CD4-positive, alpha-beta T cell treated with Interleukin-4 for 4 hours (primary cell): ENCODE results near the gene TERB2.
"Not testable (repeated sequence)": the region's sequence is repeated elsewhere in the genome, so short reads cannot be mapped to it uniquely, and the experiment has no call there.

ENCODE experiments used
- DNase-seq: peaks from one replicate; pipeline ENCODE4 v3.0.0-alpha.2; 2020

TERB2 gene, protein sequence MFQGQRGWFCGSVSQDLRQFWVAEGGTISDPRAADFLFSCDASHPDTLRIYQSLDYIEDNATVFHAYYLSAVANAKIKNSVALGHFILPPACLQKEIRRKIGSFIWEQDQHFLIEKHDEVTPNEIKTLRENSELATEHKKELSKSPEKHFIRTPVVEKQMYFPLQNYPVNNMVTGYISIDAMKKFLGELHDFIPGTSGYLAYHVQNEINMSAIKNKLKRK

DNA sequence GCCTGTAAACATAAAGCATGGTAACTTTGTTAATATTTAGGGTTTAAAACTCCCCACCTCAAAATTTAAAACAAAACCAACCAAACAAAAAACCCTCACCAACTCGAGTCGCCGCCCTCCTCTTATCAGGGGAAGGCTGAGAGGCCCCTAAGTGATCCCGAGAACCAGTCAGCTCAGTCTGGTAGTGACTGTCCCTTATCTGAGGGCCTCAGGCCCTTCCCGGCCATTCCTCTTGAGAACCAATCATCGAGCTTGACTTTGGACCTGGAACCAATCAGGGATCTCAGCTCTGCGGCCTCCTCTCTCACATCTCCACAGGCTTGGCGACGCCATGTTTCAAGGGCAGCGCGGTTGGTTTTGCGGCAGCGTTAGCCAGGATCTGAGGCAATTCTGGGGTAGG is at the start of gene TERB2:
TSS of gene TERB2 (plus strand) at position 300 of the 400 bp plus-strand sequence. CDS start at position 332, 32 bp downstream.
- no peak for DNase-seq

DNA sequence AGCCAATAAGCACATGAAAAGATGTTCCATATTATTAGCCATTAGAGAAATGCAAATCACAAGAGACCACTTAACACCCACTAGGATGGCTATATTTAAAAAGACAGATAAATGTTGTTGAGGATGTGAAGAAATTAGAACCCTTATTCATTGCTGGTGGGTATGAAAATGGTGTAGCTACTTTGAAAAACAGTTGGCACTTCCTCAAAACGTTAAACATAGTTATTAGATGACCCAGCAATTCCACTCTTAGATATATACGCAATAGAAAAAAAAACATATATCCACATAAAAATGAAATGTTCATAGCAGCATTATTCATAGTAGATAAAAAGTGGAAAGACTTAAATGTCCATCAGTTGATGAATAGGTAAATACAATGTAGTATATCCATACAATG is 47.1 kb upstream of the TERB2 start:
- DNase-seq, result no peak

DNA sequence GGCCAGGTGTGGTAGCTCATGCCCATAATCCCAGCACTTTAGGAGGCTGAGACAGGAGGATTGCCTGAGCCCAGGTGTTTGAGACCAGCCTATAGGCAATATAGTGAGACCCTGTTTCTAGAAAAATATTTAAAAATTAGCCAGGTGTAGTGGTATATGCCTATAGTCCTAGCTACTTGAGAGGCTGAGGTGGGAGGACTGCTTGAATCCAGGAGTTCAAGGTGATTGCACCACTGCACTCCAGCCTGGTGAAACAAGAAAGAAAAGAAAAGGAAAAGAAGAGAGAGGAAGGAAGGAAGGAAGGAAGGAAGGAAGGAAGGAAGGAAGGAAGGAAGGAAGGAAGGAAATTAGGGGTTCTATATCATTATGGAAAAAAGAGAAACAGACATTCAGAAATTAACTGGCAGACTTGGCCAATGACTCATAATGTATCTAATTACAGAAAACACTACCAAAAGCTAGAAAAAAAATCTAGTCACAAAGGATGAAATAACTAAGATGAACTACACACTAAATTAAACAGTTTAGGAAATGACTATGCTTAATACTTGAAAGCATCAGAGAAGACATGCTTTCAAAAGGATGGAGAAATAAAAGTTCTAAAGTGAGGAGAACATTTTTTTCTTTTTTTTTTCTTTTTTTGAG is 45.4 kb upstream of the TERB2 start:
- DNase-seq, result no peak

DNA sequence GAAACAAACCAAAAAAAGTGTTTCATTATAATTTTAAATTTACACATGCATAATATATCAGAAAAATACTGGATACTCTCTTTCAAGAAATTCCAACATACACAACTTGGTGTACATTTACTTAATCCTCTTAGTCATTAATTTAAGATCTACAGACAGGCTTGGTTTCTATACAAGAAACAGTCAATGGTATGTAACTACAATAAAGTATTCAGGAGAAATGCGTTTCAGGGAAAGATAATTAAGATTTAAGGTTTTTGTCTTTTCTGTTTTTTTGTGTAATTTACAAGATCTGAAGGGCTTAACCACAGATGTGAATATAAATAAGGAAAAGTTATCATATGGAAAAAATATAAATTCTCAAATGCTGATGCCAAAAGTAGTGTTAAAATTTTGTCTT is 44.3 kb upstream of the TERB2 start:
- DNase-seq, result not testable (repeated sequence)

DNA sequence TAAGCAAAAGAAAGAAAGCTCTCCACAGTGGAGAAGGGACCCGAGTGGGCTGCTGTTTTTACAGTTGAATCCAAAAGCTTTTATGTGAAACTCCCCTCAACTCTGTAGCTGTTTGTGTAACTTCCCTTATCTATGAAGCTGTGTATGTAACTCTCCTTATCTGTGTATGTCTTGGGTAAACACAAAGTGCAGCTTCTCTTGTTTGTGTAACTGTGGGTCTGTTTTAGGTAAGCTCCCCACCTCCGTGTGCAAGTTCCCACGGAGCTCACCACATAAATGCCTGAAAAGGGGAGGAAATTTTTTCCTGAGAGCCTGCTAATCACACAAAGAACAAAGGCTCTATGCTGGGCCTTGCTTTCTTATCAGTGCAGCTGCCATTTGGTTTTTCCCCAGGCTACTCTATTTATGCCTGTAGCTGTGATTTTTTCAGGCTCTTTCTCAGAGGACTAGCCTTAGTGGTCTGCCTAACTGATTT is 43.5 kb upstream of the TERB2 start:
- DNase-seq, result not testable (repeated sequence)

DNA sequence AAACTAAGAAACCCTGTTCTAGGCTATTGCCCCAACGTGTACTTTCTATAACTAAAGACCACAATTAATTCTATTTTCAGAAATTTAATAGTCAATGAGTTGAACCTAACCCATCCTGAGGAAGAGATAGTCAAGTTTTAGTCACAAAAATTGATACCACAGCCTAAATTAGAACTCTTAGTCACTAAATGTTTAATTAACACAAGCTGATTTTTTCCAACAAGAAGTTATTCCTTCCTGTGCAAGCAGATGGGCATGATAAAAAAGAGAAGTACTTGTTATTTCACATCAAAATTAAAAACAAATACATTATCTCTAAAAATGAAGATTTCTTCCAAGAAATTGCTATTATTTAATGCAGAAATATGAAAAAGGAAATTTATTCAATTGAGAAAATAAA is 38.4 kb upstream of the TERB2 start:
- DNase-seq, result no peak

DNA sequence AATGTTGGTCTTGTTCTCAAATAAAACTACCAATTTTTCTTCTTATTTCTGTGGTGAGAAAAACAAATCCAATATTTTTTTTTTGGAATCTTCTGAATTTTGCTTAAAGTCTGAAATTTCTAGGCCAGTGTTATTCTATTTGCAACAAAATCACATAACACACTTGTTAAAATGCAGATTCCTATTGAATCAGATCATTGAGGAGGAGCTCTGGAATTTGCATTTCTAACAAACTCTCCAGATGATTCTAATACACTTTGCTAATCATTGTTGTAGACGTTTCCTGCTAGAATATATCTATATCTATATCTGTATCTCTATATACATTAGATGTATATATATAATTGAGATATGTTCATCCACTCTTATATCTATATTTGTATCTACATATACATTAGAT is 27.8 kb upstream of the TERB2 start:
- not testable (repeated sequence) for DNase-seq

DNA sequence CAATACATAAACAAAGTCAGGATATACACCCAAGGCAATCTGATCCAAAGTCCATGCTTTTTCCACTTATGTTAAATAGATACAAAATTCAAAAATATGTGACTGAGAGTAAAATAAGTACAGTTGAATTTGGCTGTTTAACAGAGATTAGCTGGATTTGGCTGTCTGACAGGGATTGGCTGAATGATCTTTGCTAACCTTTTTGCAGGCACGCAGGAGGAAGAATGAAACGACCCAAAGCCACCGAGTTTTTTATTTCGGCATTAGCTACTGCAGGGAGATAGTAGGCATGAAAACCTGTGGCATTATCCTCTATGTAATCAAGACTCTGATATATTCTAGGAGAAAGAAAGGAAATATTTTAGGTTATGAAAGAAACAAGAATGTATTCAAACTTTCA is 26.2 kb upstream of the TERB2 start:
- DNase-seq, result not testable (repeated sequence)

DNA sequence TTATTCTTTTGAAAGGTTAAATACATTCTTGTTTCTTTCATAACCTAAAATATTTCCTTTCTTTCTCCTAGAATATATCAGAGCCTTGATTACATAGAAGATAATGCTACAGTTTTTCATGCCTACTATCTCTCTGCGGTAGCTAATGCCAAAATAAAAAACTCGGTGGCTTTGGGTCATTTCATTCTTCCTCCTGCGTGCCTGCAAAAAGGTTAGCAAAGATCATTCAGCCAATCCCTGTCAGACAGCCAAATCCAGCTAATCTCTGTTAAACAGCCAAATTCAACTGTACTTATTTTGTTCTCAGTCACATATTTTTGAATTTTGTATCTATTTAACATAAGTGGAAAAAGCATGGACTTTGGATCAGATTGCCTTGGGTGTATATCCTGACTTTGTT is 1.8 kb downstream of the TERB2 start:
- DNase-seq, result not testable (repeated sequence)

DNA sequence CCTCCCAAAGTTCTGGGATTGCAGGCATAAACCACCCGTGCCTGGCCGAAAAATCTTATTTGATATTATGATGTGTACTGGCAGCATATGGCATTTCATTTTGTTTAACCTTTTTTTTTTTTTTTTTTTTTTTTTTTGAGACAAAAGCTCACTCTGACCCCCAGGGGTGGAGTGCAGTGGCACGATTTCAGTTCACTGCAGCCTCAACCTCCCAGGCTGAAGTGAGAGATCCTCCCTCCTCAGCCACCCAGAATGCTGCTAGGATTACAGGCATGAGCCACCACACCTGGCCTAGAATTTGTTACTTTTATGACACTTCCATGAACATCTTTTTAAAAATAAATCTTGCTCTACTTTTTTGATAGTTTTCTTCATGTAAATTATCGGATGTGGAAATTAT is 12.0 kb downstream of the TERB2 start:
- no peak for DNase-seq

DNA sequence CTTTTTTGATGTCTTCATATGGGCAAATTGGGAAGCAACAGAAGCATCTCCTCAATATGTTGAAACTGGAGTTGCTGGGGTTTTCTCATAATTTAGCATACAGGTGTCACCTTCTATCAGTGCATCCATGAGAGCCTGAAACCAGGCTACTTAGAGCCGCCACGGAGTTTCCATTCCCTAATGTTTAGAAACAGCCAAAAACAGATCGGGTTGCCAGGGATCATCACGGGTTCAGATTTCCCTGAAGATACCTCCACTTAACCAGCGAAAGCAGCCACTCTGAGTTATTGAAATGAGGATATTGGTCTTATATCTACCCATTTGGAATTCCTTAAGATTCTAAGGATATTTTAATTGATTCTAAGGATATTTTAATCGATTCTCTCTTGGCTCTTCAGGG is 14.5 kb downstream of the TERB2 start:
- DNase-seq, result no peak

DNA sequence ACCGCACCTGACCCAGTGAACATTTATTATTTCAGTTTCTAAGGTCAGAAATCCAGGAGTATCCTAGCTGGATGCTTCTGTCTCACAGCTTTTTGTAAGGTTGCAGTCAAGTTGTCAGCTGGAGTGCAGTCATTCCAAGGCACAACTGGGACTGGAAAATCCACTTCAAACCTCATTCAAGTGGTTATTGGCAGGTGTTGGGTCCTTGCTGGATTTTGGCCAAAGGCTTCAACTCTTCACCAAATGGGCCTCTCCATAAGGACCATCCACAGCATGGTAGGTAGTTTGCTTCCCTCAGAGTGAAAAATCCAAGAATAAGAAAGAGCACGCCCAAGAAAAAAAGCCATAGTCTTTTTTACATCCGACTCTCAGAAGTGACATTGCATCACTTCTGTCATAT is 19.7 kb downstream of the TERB2 start:
- not testable (repeated sequence) for DNase-seq

DNA sequence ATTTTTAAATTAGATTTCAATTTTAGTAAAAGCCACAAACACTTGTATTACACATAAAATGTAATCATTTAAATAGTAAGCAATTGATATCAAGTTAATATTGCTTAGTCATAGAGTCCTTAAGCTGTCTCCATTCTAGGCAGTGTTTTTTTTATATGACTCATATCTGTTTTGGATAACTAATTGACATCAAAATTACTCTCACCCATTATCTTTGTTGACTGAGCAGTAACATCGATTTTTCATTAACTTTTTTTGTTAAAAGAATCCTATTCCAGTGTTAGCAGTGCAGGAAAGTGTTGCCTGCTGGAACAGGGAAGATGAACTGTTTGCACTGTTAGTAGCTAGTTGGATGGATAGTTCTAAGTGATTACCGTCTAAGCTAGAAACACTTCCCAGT is 21.3 kb downstream of the TERB2 start:
- DNase-seq, result not testable (repeated sequence)

DNA sequence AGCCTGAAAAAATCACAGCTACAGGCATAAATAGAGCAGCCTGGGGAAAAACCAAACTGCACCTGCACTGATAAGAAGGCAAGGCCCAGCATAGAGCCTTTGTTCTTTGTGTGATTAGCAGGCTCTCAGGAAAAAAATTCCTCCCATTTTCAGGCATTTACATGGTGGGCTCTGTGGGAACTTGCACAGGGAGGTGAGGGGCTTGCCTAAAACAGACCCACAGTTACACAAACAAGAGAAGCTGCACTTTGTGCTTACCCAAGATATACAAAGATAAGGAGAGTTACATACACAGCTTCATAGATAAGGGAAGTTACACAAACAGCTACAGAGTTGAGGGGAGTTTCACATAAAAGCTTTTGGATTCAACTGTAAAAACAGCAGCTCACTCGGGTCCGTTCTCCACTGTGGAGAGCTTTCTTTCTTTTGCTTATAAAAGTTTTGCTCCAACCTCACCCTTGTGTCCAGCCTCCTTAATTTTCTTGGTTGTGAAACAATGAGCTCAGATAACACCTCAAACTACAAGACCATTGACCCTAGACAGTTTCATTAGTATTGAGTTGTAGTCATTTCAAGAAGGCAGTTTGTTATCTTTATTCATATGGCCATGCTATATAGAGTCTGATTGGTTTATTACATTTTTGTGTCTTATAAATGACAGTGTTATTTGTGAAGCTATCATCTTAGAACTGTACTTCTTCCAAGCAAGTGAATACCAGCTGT is 23.3 kb downstream of the TERB2 start:
- not testable (repeated sequence) for DNase-seq

DNA sequence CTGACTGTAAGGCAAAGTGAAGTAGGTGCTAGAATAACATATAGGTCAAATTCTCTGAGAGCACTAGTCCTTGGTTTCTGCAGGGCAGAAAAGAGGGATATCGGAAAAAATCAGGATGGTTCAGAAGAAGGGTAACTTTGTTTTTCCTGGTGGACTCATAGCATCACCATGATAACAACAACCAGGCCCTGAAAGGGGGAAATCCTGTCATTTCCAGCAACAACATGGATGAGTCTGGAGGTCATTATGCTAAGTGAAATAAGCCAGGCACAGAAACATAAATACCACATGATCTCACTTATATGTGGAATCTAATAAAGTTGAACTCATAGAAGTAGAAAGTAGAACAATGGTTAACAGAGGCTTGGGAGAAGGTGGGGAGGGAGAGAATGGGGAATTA is 27.7 kb downstream of the TERB2 start:
- DNase-seq, result not testable (repeated sequence)

DNA sequence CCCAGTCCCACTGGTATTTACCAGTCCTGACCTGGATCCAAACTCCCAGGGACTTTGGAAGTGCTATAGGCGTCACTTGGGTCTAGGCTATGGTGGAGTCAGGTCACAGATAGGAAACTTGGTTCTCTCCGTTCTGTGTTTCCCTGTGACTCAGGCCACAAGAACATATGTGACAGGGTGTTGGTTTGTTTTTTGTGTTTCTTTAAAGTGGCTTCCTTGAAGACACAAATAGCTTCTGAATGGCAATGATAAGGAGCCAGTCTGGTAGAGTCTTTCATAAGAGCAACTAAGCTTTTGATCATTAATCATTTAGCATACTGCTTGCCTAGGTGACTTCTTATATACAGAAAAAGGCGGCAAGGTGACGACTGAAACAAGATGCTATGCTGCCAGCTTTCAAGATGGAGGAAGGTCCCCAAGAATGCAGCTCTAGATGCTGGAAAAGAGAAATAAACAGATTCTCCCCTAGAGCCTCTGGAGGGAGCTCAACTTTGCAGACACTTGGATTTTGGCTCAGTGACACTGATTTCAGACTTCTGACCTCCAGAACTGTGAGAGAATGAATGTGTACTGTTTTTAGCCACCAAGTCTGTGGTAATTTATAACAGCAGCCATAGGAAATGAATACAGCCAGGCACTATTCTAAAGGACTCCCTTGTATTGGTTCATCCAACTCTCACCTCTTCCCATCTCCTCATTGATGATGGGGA is 30.0 kb downstream of the TERB2 start:
- DNase-seq, result not testable (repeated sequence)

DNA sequence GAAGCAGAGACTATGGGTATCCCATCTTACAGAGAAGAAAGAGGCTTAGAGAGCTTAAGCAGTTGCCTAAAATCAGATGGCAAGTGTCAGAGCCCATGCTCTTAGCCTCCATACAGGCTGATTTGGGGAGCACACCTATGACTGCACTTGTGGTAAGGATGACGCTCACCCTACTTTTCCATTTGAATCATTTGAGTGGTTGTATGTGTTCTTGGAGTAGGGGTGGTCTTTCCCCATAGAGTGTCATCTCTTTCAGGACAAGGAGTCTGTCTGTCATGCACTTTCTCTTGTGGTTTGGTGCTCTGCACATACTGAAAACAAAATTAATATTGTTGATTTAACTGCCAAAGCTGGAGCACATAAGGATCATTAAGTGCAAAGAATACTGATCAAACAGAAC is 31.2 kb downstream of the TERB2 start:
- not testable (repeated sequence) for DNase-seq

DNA sequence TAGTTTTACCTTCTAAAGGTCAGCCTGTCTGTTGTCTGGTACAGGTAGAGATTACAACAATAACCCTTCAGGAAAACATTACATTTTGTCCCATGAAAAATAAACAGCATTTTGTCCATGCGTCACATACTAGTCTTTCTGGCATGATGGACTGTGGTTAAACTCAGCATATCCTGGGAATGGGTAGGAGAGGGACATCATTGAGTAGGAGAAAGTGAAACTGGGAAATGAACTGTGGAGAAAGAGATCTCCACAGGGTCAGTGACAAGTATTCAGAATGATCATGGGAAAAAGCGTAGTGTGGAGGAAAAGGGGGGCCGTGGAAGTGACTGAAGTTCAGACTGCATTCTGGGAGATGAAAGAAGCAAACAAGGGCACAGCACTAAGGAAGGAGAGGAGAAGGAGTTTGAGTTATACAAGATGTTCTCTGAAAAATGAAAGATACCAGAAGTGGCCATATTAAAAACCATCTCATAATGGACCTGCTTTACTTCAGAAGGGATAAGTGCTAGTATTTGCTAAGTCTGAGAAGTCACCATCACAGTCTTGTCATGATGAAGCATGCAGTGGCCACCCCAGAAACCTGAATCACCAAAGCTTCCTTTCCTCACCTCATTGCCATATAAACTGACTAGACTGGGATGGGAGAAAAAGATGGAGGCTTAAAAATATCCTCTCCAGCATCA is 31.8 kb downstream of the TERB2 start:
- not testable (repeated sequence) for DNase-seq

DNA sequence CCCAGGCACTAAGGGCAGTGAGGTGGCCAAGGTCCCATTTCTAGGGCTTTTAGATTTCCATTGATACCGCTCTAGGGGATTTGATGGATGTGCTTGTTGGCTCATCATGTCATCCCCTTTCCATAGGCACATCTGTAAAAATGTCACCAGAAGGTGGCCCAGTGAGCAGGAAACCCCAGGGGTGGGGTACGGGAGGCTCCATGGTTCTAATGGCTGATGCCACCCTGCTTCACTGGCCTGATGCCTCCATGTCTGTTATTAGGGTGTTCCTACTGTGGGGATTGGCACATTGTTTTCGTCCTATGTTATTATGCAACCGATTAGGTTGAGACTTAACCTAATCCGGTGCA is 32.4 kb downstream of the TERB2 start:
- not testable (repeated sequence) for DNase-seq

DNA sequence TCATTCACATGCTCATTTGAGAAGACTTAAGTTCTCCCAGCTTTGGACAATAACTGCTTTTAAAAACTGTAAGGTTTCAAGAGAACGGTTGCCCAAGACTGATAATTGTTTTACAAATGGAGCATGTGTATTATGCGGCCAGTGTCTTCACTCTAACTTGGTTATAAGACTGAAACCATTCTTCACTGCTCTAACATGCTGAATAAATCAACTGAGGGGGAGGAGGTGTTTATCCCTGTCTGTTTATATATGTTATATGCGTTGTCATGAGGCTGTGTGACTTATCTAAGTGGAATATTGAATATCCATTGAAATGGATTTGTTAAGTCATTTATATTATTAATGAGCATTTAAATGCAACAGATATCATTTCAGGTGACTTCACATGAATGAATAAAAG is 41.1 kb downstream of the TERB2 start:
- not testable (repeated sequence) for DNase-seq

DNA sequence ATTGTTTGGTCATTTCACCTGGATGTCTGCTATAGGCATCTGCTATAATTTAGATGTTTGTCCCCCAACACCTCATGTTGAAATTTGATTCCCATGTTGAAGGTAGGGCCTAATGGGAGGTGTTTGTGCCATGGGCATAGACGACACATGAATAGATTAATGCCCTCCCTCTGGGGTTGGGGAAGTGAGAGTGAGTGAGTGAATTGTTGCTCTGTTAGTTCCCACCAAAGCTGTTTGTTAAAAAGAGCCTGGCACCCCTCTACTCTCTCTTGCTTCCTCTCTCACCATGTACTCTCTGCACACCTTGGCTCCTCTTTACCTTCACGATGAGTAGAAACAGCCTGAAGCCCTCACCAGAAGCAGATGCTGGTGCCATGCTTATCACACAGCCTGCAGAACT is 42.6 kb downstream of the TERB2 start:
- DNase-seq, result no peak

DNA sequence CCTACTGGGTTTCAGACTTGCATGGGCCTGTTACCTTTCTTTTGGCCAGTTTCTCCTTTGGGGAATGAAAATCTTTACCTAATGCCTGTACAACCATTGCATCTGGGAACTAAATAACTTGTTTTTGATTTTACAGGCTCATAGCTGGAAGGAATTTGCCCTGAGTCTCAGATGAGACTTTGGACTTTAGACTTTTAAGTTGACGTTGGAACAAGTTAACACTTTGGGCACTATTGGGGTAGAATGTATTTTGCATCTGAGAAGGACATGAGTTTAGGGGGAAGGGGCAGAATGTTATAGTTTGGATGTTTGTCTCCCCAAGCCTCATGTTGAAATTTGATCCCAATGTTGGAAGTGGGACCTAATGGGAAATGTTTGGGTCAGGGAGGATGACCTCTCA is 44.7 kb downstream of the TERB2 start:
- DNase-seq, result not testable (repeated sequence)
